H1 (cell line): Measurements from ENCODE around the gene IFNA14. TPM values are rescaled to one million over a fixed set of nuclear protein-coding genes. Genes with fewer than 3 reads are reported as not detected.

Experiments
- HDAC6 ChIP-seq: IDR thresholded peaks from one replicate; pipeline ENCODE4 v1.7.1; 2012; ENCODE audit warnings: low read depth, mild to moderate bottlenecking, inconsistent platforms, low read length, moderate library complexity
- SUZ12 ChIP-seq: fragments of 200-600 bp; sonication (generic); IDR thresholded peaks from 2 replicates; pipeline ENCODE4 v1.6.1; 2012; ENCODE audit warnings: mild to moderate bottlenecking, inconsistent platforms, low read length, moderate library complexity, mixed read lengths
- polyA plus RNA-seq, 7 experiments: library from polyadenylated mRNA; depleted of rRNA in 3 of 7; stranded (reverse) in 5 of 7; unstranded in 2 of 7; fragments of >200 nt in 5 of 7; fragments of 200-250 nt in 2 of 7; gene quantifications; 1 replicate in 5 of 7; 2 replicates in 1 of 7; 4 replicates in 1 of 7; pipeline versions ENCODE4 v1.2.1 to v1.2.3, GENCODE V29; 2011 to 2013; ENCODE audit warnings: missing spikeins in 2 of 7, mixed read lengths in 2 of 7
- total RNA-seq: library from RNA; stranded (reverse); fragmentation: NEBNext Ultra II Directional; extraction: Animal tissue kit (Norgen Biotek cat#: 25700); gene quantifications from 2 replicates; pipeline ENCODE4 v1.2.1, GENCODE V29; 2021
- TF ChIP-seq, protein P1 (sequence below): IDR thresholded peaks from 2 replicates; pipeline ENCODE4 v1.6.1; 2012; ENCODE audit warnings: inconsistent platforms

Gene IFNA14
- total and polyA plus RNA-seq, 2 of the 8 experiments (the other 6 are each of a cell fraction or from before 2014, with no cell fraction given) = not detected

DNA sequence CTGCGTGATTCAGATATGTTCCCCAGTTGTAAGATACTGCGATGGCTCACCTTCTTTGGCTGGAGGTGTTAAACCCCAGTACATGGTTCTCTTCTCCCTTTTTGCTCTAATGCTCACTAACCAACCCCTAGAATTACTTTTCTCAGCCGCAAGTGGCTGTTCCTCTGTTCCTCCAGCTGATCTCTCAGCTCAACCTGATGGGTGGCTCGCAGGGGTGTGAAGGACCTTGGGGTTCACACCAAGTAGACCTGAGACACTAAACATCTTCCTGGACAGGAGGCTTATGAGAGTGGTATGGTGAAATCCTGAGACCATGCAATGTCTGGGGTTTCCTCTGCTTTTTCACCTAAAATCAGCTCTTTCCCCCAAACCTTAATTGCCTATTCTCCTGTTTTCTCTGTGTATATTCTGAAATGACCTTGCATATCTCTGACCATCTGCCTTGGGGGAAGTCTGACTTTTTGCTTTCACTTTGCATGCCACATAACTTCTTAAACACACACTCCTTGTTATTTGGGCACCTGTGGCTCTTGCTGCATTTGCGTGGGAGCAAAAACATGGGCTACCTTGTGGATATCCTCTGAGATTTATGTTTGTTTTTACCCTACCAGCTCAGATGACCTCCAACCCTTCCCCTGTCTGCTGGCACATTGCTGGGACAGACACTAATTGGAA lies 15.9 kb upstream of the IFNA14 start (continued):
- TF ChIP-seq, protein P1, sequence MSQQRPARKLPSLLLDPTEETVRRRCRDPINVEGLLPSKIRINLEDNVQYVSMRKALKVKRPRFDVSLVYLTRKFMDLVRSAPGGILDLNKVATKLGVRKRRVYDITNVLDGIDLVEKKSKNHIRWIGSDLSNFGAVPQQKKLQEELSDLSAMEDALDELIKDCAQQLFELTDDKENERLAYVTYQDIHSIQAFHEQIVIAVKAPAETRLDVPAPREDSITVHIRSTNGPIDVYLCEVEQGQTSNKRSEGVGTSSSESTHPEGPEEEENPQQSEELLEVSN = no peak
- TF ChIP-seq HDAC6 (no peak), SUZ12 (no peak)
